ENCODE results near the gene OAS1. TPM values are rescaled to one million over a fixed set of nuclear protein-coding genes. Genes with fewer than 3 reads are reported as not detected.

The OAS1 gene
- total and polyA plus RNA-seq, 2 donors from 2014 or later: 17.5 to 27.2 TPM

GRCh38 chr12:112927925-112928324 lies 21.2 kb downstream of the OAS1 start:
- no peak for TF ChIP-seq CTCF (IDR thresholded peaks at IDR 0.05; ENCODE audit: borderline replicate concordance, extremely low read depth, insufficient read depth)
- no peak overlapping the region for H3K4me3 ChIP-seq (ENCODE audit: low read length in 3 of 3)

DNA sequence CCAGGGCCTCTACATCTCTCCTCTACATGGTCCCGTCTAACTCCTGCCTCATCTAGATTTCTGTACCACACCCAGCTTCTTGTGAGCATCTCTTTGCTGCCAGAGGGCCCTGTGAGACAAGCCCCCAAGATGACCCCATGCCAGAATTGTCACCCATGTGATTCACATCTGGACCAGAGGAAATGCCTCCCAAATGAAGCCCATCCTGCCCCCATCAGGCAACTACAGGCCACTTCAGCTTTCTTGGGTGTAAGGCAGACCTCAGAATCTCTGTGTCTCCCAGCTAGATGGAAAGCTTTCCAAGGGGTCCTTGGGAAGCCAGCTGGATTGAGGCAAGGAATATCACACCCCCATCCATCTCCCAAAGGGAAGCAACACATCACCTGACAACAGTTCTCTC lies 22.2 kb downstream of the OAS1 start:
- intact Hi-C loops (cut with DNase I): no loop called here
- Histone ChIP-seq H3K4me3 (ENCODE audit: low read length in 3 of 3) (no peak overlapping the region), H3K27me3 (ENCODE audit: control insufficient read depth, insufficient read depth, low read length) (no peaks in the 10 kb centered on the region), H3K9ac (ENCODE audit: low read length in 3 of 3) (no peak overlapping the region), H3K9me3 (ENCODE audit: control insufficient read depth in 2 of 3, insufficient read depth in 1 of 3, low read length in 3 of 3) (no peaks in the 10 kb centered on the region), H3K27ac (ENCODE audit: low read depth in 2 of 2, low read length in 2 of 2) (no peak overlapping the region), H3K4me1 (ENCODE audit: control insufficient read depth in 2 of 3, insufficient read depth in 2 of 3, low read depth in 1 of 3, low read length in 3 of 3) (peaks cover 0 to 3% (median 0%) of the 10 kb centered on the region in 3 donors), H3K36me3 (ENCODE audit: control insufficient read depth in 2 of 3, insufficient read depth in 3 of 3, low read length in 3 of 3) (no peaks in the 10 kb centered on the region)
- FAIRE-seq: no peak
- no peak for TF ChIP-seq CTCF (IDR thresholded peaks at IDR 0.05; ENCODE audit: borderline replicate concordance, extremely low read depth, insufficient read depth)
- no peak for DNase-seq

More at GRCh38 chr12:112927925-112928324, 21.2 kb downstream of the OAS1 start:
- H3K9me3 ChIP-seq (ENCODE audit: control insufficient read depth in 2 of 3, insufficient read depth in 1 of 3, low read length in 3 of 3): no peaks in the 10 kb centered on the region
- intact Hi-C loops (cut with DNase I): no loop called here
- DNase-seq: no peak
- no peaks in the 10 kb centered on the region for H3K27me3 ChIP-seq (ENCODE audit: control insufficient read depth, insufficient read depth, low read length)
- no peaks in the 10 kb centered on the region for H3K36me3 ChIP-seq (ENCODE audit: control insufficient read depth in 2 of 3, insufficient read depth in 3 of 3, low read length in 3 of 3)
- H3K27ac ChIP-seq (ENCODE audit: low read depth in 2 of 2, low read length in 2 of 2): no peak overlapping the region
- H3K9ac ChIP-seq (ENCODE audit: low read length in 3 of 3): no peak overlapping the region
- FAIRE-seq: no peak
- peaks cover 0 to 3% (median 0%) of the 10 kb centered on the region in 3 donors for H3K4me1 ChIP-seq (ENCODE audit: control insufficient read depth in 2 of 3, insufficient read depth in 2 of 3, low read depth in 1 of 3, low read length in 3 of 3)

DNA sequence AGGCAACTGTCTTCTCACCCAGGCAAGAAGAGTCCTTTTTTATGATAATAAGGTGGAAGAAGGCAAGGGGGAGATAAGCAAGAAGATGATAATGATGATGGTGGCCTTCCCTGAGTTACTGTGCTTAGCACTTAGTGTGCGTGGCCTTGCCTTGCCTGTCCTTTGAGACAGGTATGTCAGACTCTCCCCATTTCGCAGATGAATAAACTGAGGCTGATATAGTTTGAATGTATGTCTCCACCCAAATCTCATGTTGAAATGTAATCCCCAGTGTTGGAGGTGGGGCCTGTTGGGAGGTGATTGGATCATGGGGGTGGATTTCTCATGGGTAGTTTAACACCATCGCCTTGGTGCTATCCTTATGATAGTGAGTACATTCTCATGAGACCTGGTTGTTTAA lies 23.0 kb downstream of the OAS1 start:
- DNase-seq (no peak), FAIRE-seq (no peak)
- no peak overlapping the region for H3K27ac ChIP-seq (ENCODE audit: low read depth in 2 of 2, low read length in 2 of 2)
- H3K9me3 ChIP-seq (ENCODE audit: control insufficient read depth in 2 of 3, insufficient read depth in 1 of 3, low read length in 3 of 3): no peaks in the 10 kb centered on the region
- intact Hi-C loops (cut with DNase I): no loop called here
- H3K4me3 ChIP-seq (ENCODE audit: low read length in 3 of 3): no peak overlapping the region
- TF ChIP-seq CTCF (IDR thresholded peaks at IDR 0.05; ENCODE audit: borderline replicate concordance, extremely low read depth, insufficient read depth): no peak
- no peaks in the 10 kb centered on the region for H3K27me3 ChIP-seq (ENCODE audit: control insufficient read depth, insufficient read depth, low read length)
- H3K9ac ChIP-seq (ENCODE audit: low read length in 3 of 3): no peak overlapping the region
- peaks cover 0 to 3% (median 0%) of the 10 kb centered on the region in 3 donors for H3K4me1 ChIP-seq (ENCODE audit: control insufficient read depth in 2 of 3, insufficient read depth in 2 of 3, low read depth in 1 of 3, low read length in 3 of 3)
- H3K36me3 ChIP-seq (ENCODE audit: control insufficient read depth in 2 of 3, insufficient read depth in 3 of 3, low read length in 3 of 3): no peaks in the 10 kb centered on the region

- H3K27me3 ChIP-seq (ENCODE audit: control insufficient read depth, insufficient read depth, low read length): no peaks in the 10 kb centered on the region
- no peak for TF ChIP-seq CTCF (IDR thresholded peaks at IDR 0.05; ENCODE audit: borderline replicate concordance, extremely low read depth, insufficient read depth)
- H3K27ac ChIP-seq (ENCODE audit: low read depth in 2 of 2, low read length in 2 of 2): no peak overlapping the region
- H3K9ac ChIP-seq (ENCODE audit: low read length in 3 of 3): no peak overlapping the region
- no peak overlapping the region for H3K4me3 ChIP-seq (ENCODE audit: low read length in 3 of 3)
- FAIRE-seq: no peak
- H3K9me3 ChIP-seq (ENCODE audit: control insufficient read depth in 2 of 3, insufficient read depth in 1 of 3, low read length in 3 of 3): no peaks in the 10 kb centered on the region
- no peak for DNase-seq
- intact Hi-C loops (cut with DNase I): no loop called here
- no peaks in the 10 kb centered on the region for H3K36me3 ChIP-seq (ENCODE audit: control insufficient read depth in 2 of 3, insufficient read depth in 3 of 3, low read length in 3 of 3)
- peaks cover 0 to under 1% (median 0%) of the 10 kb centered on the region in 3 donors for H3K4me1 ChIP-seq (ENCODE audit: control insufficient read depth in 2 of 3, insufficient read depth in 2 of 3, low read depth in 1 of 3, low read length in 3 of 3)
Measured at GRCh38 chr12:112930350-112930749, 23.6 kb downstream of the OAS1 start.
